ENCODE results near the gene NHLH1.
A peak's percentile ranks its signal among the peaks of the same experiment; 100 is the strongest.

NHLH1 gene

GRCh38 chr1:160367934-160368923 lies 1.4 kb downstream of the NHLH1 start:
- Histone ChIP-seq H3K36me3 (ENCODE audit: control insufficient read depth, insufficient read depth, low read length) (no peaks in the 10 kb centered on the region), H3K9me3 (ENCODE audit: control insufficient read depth, insufficient read depth, low read depth, low read length) (no peaks in the 10 kb centered on the region), H3K4me1 (ENCODE audit: control insufficient read depth, insufficient read depth, low read length) (peaks cover 14% of the 10 kb centered on the region; the same call in 1 of the 2 replicates), H3K9ac (ENCODE audit: low read length) (no peak overlapping the region), H3K4me3 (ENCODE audit: low read depth, low read length) (no peak overlapping the region), H3K27me3 (ENCODE audit: control insufficient read depth, insufficient read depth, low read length) (no peaks in the 10 kb centered on the region), H3K27ac (ENCODE audit: low read depth, low read length) (no peak overlapping the region)

- H3K27ac ChIP-seq (ENCODE audit: low read depth, low read length) = no peak overlapping the region
- no peak overlapping the region for H3K9ac ChIP-seq (ENCODE audit: low read length)
- H3K36me3 ChIP-seq (ENCODE audit: control insufficient read depth, insufficient read depth, low read length) = no peaks in the 10 kb centered on the region
- H3K9me3 ChIP-seq (ENCODE audit: control insufficient read depth, insufficient read depth, low read depth, low read length) = no peaks in the 10 kb centered on the region
- peaks cover 9% of the 10 kb centered on the region; the same call in 1 of the 2 replicates for H3K4me1 ChIP-seq (ENCODE audit: control insufficient read depth, insufficient read depth, low read length)
- no peak overlapping the region for H3K4me3 ChIP-seq (ENCODE audit: low read depth, low read length)
- no peaks in the 10 kb centered on the region for H3K27me3 ChIP-seq (ENCODE audit: control insufficient read depth, insufficient read depth, low read length)
Observed at GRCh38 chr1:160369087-160369486, 2.2 kb downstream of the NHLH1 start.

GRCh38 chr1:160370561-160371345 lies 3.9 kb downstream of the NHLH1 start:
- H3K9ac ChIP-seq (ENCODE audit: low read length) = no peak overlapping the region
- no peak overlapping the region for H3K27ac ChIP-seq (ENCODE audit: low read depth, low read length)
- H3K4me3 ChIP-seq (ENCODE audit: low read depth, low read length) = no peak overlapping the region

GRCh38 chr1:160371346-160371631 lies 4.4 kb downstream of the NHLH1 start:
- Histone ChIP-seq H3K4me1 (ENCODE audit: control insufficient read depth, insufficient read depth, low read length) (peaks cover 25% of the 10 kb centered on the region), H3K9ac (ENCODE audit: low read length) (no peak overlapping the region)

More at GRCh38 chr1:160370561-160371345, 3.9 kb downstream of the NHLH1 start:
- Histone ChIP-seq H3K36me3 (ENCODE audit: control insufficient read depth, insufficient read depth, low read length) (no peaks in the 10 kb centered on the region), H3K27me3 (ENCODE audit: control insufficient read depth, insufficient read depth, low read length) (no peaks in the 10 kb centered on the region), H3K4me1 (ENCODE audit: control insufficient read depth, insufficient read depth, low read length) (peaks cover 23% of the 10 kb centered on the region), H3K9me3 (ENCODE audit: control insufficient read depth, insufficient read depth, low read depth, low read length) (no peaks in the 10 kb centered on the region)

GRCh38 chr1:160371756-160372155 lies 4.9 kb downstream of the NHLH1 start:
- Histone ChIP-seq H3K9ac (ENCODE audit: low read length) (no peak overlapping the region), H3K4me3 (ENCODE audit: low read depth, low read length) (no peak overlapping the region), H3K9me3 (ENCODE audit: control insufficient read depth, insufficient read depth, low read depth, low read length) (no peaks in the 10 kb centered on the region), H3K27me3 (ENCODE audit: control insufficient read depth, insufficient read depth, low read length) (no peaks in the 10 kb centered on the region), H3K27ac (ENCODE audit: low read depth, low read length) (no peak overlapping the region), H3K36me3 (ENCODE audit: control insufficient read depth, insufficient read depth, low read length) (no peaks in the 10 kb centered on the region), H3K4me1 (ENCODE audit: control insufficient read depth, insufficient read depth, low read length) (peaks cover 25% of the 10 kb centered on the region)

More at GRCh38 chr1:160371346-160371631, 4.4 kb downstream of the NHLH1 start:
- H3K4me3 ChIP-seq (ENCODE audit: low read depth, low read length) = no peak overlapping the region
- H3K27ac ChIP-seq (ENCODE audit: low read depth, low read length) = no peak overlapping the region
- H3K36me3 ChIP-seq (ENCODE audit: control insufficient read depth, insufficient read depth, low read length) = no peaks in the 10 kb centered on the region
- no peaks in the 10 kb centered on the region for H3K27me3 ChIP-seq (ENCODE audit: control insufficient read depth, insufficient read depth, low read length)
- H3K9me3 ChIP-seq (ENCODE audit: control insufficient read depth, insufficient read depth, low read depth, low read length) = no peaks in the 10 kb centered on the region

GRCh38 chr1:160373696-160374095 lies 6.8 kb downstream of the NHLH1 start:
- H3K9ac ChIP-seq (ENCODE audit: low read length) = no peak overlapping the region
- H3K27me3 ChIP-seq (ENCODE audit: control insufficient read depth, insufficient read depth, low read length) = no peaks in the 10 kb centered on the region
- no peak overlapping the region for H3K27ac ChIP-seq (ENCODE audit: low read depth, low read length)
- H3K4me1 ChIP-seq (ENCODE audit: control insufficient read depth, insufficient read depth, low read length) = peaks cover 38% of the 10 kb centered on the region
- H3K9me3 ChIP-seq (ENCODE audit: control insufficient read depth, insufficient read depth, low read depth, low read length) = no peaks in the 10 kb centered on the region
- no peaks in the 10 kb centered on the region for H3K36me3 ChIP-seq (ENCODE audit: control insufficient read depth, insufficient read depth, low read length)
- no peak overlapping the region for H3K4me3 ChIP-seq (ENCODE audit: low read depth, low read length)

- Histone ChIP-seq H3K36me3 (ENCODE audit: control insufficient read depth, insufficient read depth, low read length) (no peaks in the 10 kb centered on the region), H3K9me3 (ENCODE audit: control insufficient read depth, insufficient read depth, low read depth, low read length) (no peaks in the 10 kb centered on the region), H3K27me3 (ENCODE audit: control insufficient read depth, insufficient read depth, low read length) (no peaks in the 10 kb centered on the region), H3K4me3 (ENCODE audit: low read depth, low read length) (peak overlapping the region; percentile 43), H3K4me1 (ENCODE audit: control insufficient read depth, insufficient read depth, low read length) (peaks cover 38% of the 10 kb centered on the region), H3K9ac (ENCODE audit: low read length) (peak overlapping the region; percentile 44), H3K27ac (ENCODE audit: low read depth, low read length) (peak overlapping the region; percentile 9; the same call in 1 of the 2 replicates)
Observed at GRCh38 chr1:160374306-160375110, 7.6 kb downstream of the NHLH1 start.

GRCh38 chr1:160375788-160376524 lies 9.1 kb downstream of the NHLH1 start:
- H3K27ac ChIP-seq (ENCODE audit: low read depth, low read length) = peak overlapping the region; percentile 38; the same call in 1 of the 2 replicates
- no peaks in the 10 kb centered on the region for H3K9me3 ChIP-seq (ENCODE audit: control insufficient read depth, insufficient read depth, low read depth, low read length)
- H3K4me3 ChIP-seq (ENCODE audit: low read depth, low read length) = peak overlapping the region; percentile 43
- H3K4me1 ChIP-seq (ENCODE audit: control insufficient read depth, insufficient read depth, low read length) = peaks cover 38% of the 10 kb centered on the region
- no peaks in the 10 kb centered on the region for H3K36me3 ChIP-seq (ENCODE audit: control insufficient read depth, insufficient read depth, low read length)
- no peaks in the 10 kb centered on the region for H3K27me3 ChIP-seq (ENCODE audit: control insufficient read depth, insufficient read depth, low read length)
- peak overlapping the region; percentile 70 for H3K9ac ChIP-seq (ENCODE audit: low read length)

- H3K4me3 ChIP-seq (ENCODE audit: low read depth, low read length) = peak overlapping the region; percentile 43
- no peaks in the 10 kb centered on the region for H3K36me3 ChIP-seq (ENCODE audit: control insufficient read depth, insufficient read depth, low read length)
- H3K4me1 ChIP-seq (ENCODE audit: control insufficient read depth, insufficient read depth, low read length) = peaks cover 38% of the 10 kb centered on the region
- H3K27ac ChIP-seq (ENCODE audit: low read depth, low read length) = peak overlapping the region; percentile 24; the same call in 1 of the 2 replicates
- H3K27me3 ChIP-seq (ENCODE audit: control insufficient read depth, insufficient read depth, low read length) = no peaks in the 10 kb centered on the region
- H3K9ac ChIP-seq (ENCODE audit: low read length) = peak overlapping the region; percentile 70
- no peaks in the 10 kb centered on the region for H3K9me3 ChIP-seq (ENCODE audit: control insufficient read depth, insufficient read depth, low read depth, low read length)
Observed at GRCh38 chr1:160376525-160377131, 9.8 kb downstream of the NHLH1 start.
